GM12892 (cell line): ENCODE measurements around the gene DSTYK.
"Not testable (repeated sequence)": the region's sequence is repeated elsewhere in the genome, so short reads cannot be mapped to it uniquely, and the experiment has no call there.

ENCODE experiments used
- POLR2A ChIP-seq: IDR thresholded peaks from 2 replicates; pipeline ENCODE4 v1.6.1; 2011; ENCODE audit warnings: low read depth, low read length, control low read depth
- POLR2AphosphoS5 ChIP-seq: IDR thresholded peaks from 2 replicates; pipeline ENCODE4 v1.6.1; 2011; ENCODE audit warnings: low read depth, low read length, control low read depth
- TAF1 ChIP-seq: IDR thresholded peaks from 2 replicates; pipeline ENCODE4 v1.6.1; 2011; ENCODE audit warnings: low read depth, mild to moderate bottlenecking, control low read depth, low read length, borderline replicate concordance

DNA sequence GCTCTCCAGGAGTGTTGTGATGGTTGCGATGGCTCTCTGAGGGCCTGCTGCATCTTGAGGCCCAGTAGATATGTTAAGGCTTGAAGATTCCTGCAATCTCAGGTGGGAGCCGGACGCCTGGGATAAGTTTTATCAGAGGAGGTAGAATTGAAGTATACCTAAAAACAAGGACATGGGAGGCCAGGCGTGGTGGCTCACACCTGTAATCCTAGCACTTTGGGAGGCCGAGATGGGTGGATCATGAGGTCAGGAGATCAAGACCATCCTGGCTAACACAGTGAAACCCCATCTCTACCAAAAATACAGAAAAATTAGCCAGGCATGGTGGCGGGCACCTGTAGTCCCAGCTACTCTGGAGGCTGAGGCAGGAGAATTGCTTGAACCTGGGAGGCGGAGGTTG, 22.5 kb upstream of the DSTYK start:
- TF ChIP-seq POLR2A, TAF1, POLR2AphosphoS5: not testable (repeated sequence)
